GM23248 (cell line): ENCODE data around the gene CHPT1. TPM values are rescaled to one million over a fixed set of nuclear protein-coding genes. Genes with fewer than 3 reads are reported as not detected.

Experiments used
- DNase-seq: peaks from one replicate; pipeline ENCODE4 v3.0.0-alpha.2; 2015
- H2AFZ ChIP-seq: fragments of 200-600 bp; sonication (generic); 2 replicates; pipeline ENCODE4 v1.6.1; 2016; ENCODE audit warnings: antibody characterized with exemption
- H3F3A ChIP-seq: fragments of 200-600 bp; sonication (generic); 2 replicates; pipeline ENCODE4 v1.6.1; 2016; ENCODE audit warnings: mild to moderate bottlenecking, antibody characterized with exemption, mixed run types; ENCODE audit not compliant: insufficient read depth
- H3K27ac ChIP-seq: fragments of 200-600 bp; sonication (generic); 2 replicates; pipeline ENCODE4 v1.5.1; 2016; ENCODE audit warnings: mild to moderate bottlenecking
- H3K27me3 ChIP-seq: fragments of 200-600 bp; sonication (generic); replicated peaks from 2 replicates; pipeline ENCODE4 v1.6.1; 2016; ENCODE audit warnings: mild to moderate bottlenecking; ENCODE audit not compliant: insufficient read depth
- H3K36me3 ChIP-seq: fragments of 200-600 bp; sonication (generic); 2 replicates; pipeline ENCODE4 v1.6.1; 2016; ENCODE audit warnings: low read depth, mild to moderate bottlenecking
- H3K4me1 ChIP-seq: fragments of 200-600 bp; sonication (generic); 2 replicates; pipeline ENCODE4 v1.6.1; 2016; ENCODE audit warnings: mild to moderate bottlenecking; ENCODE audit not compliant: insufficient read depth
- H3K4me2 ChIP-seq: fragments of 200-600 bp; sonication (generic); one replicate; pipeline ENCODE4 v1.6.1; 2016; ENCODE audit warnings: mild to moderate bottlenecking; ENCODE audit not compliant: unreplicated experiment
- H3K4me3 ChIP-seq: fragments of 200-600 bp; sonication (generic); 2 replicates; pipeline ENCODE4 v1.5.1; 2016; ENCODE audit warnings: mild to moderate bottlenecking
- H3K79me2 ChIP-seq: fragments of 200-600 bp; sonication (generic); 2 replicates; pipeline ENCODE4 v1.6.1; 2016; ENCODE audit warnings: mild to moderate bottlenecking; ENCODE audit not compliant: insufficient read depth
- H3K9ac ChIP-seq: fragments of 200-600 bp; sonication (generic); 2 replicates; pipeline ENCODE4 v1.6.1; 2016; ENCODE audit warnings: mild to moderate bottlenecking
- H3K9me2 ChIP-seq: fragments of 200-600 bp; sonication (generic); 2 replicates; pipeline ENCODE4 v1.6.1; 2016; ENCODE audit warnings: mixed run types, mild to moderate bottlenecking, moderate library complexity; ENCODE audit not compliant: insufficient read depth
- H3K9me3 ChIP-seq: fragments of 200-600 bp; sonication (generic); one replicate; pipeline ENCODE4 v1.6.1; 2017; ENCODE audit warnings: low read depth
- H4K20me1 ChIP-seq: fragments of 200-600 bp; sonication (generic); 2 replicates; pipeline ENCODE4 v1.6.0; 2016; ENCODE audit not compliant: insufficient read depth
- EZH2 ChIP-seq: fragments of 200-600 bp; sonication (generic); IDR thresholded peaks from 2 replicates; pipeline ENCODE4 v1.6.1; 2018; ENCODE audit warnings: antibody characterized with exemption, mild to moderate bottlenecking; ENCODE audit not compliant: insufficient read depth, poor library complexity, severe bottlenecking
- EZH2phosphoT487 ChIP-seq: fragments of 200-600 bp; sonication (generic); IDR thresholded peaks from 2 replicates; pipeline ENCODE4 v1.6.1; 2018; ENCODE audit warnings: antibody characterized with exemption, moderate library complexity, mild to moderate bottlenecking, low read depth; ENCODE audit not compliant: insufficient read depth
- WGBS, 2 experiments: methylation state at CpG; one replicate each; pipeline ENCODE4 v1.1.6; 2015 to 2017; ENCODE audit warnings: low lambda C conversion rate in 2 of 2, low coverage in 1 of 2; ENCODE audit errors: missing lambda C conversion rate in 2 of 2; 5-methylcytosine and 5-hydroxymethylcytosine counted together
- in situ Hi-C: fragments of 300-500 bp; cut with MboI; formaldehyde crosslinking; loops from 2 replicates; pipeline ENCODE4 v1.15.0; 2020
- polyA plus RNA-seq: library from polyadenylated mRNA; unstranded; fragments of >200 nt; fragmentation: Nextera tagmentation; extraction: Ambion mirVana; gene quantifications from 2 replicates; pipeline ENCODE4 v1.2.1, GENCODE V29; 2016
- total RNA-seq: library from RNA; depleted of rRNA; stranded (reverse); fragments of >200 nt; shearing (Covaris generic); gene quantifications from 2 replicates; pipeline ENCODE4 v1.2.3, GENCODE V29; 2014

Gene CHPT1
- total and polyA plus RNA-seq, 2 experiments from 2014 or later: 32.6 to 35.4 TPM

DNA sequence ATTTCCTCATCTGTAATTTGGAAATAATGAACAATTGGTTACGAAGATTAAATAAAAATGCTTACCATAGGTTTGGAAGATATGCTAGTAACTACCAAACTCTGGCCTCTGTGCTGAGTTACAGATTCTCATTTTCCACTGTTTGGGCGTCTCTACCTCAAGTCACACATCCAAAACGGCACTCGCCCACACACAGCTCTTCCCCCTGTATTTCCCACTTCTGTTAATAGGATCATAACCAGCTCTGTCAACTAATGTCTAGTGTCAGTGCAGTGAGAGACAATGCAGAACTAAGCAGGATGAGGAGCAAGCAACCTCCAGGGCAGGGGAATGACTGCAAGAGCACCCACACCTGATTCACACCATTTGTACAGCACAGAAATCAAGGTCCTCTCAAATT is 52.7 kb downstream of the CHPT1 start:
- Histone ChIP-seq H3K4me2 (no peak overlapping the region), H3K4me1 (no peaks in the 10 kb centered on the region), H3K79me2 (no peaks in the 10 kb centered on the region), H3K27me3 (no peaks in the 10 kb centered on the region), H3F3A (no peaks in the 10 kb centered on the region), H3K4me3 (no peak overlapping the region), H3K27ac (no peak overlapping the region), H3K36me3 (peaks cover 40% of the 10 kb centered on the region; the same call in 1 of the 2 replicates), H2AFZ (no peak overlapping the region), H3K9me3 (no peaks in the 10 kb centered on the region), H4K20me1 (no peaks in the 10 kb centered on the region), H3K9ac (no peak overlapping the region), H3K9me2 (no peaks in the 10 kb centered on the region)
- 80 to 92% methylated on average over 4 of the region's 4 CpGs for WGBS, 2 experiments
- TF ChIP-seq EZH2 (no peak), EZH2phosphoT487 (no peak)
- no peak for DNase-seq
- in situ Hi-C loops: no loop called here

DNA sequence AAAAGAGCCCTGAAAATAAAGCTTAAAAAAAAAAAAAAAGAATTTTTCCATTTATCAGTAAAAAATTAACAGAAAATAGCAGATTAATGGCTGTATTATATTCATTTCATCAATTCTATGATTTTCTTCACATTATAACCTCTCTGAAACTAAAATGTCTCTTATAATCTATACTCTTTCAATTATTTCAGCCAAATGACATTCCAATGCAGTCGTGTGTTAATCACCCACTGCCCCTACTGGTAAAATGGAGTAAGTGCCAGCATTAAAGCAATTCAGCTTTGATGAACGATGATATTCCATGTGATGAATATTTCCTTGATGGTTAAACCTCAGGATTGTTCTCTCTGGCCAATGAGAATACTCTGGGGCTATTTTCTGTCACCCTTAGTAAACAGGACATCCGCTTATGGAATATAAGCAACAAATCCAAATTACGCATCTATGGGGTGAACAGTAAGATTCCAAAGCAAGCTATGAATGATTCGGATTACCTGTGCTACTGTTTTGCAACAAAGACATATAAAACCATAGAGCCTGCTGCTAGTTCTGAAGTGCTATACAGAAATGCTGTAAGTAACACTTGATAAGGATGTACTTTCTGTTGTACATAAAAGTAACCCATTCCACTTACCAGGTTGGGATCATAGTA is 62.1 kb downstream of the CHPT1 start:
- DNase-seq: peak; percentile 66
- in situ Hi-C loops: no loop called here
- Histone ChIP-seq H3K9ac (no peak overlapping the region), H3K4me3 (no peak overlapping the region), H3K9me3 (no peaks in the 10 kb centered on the region), H3K79me2 (no peaks in the 10 kb centered on the region), H3F3A (no peaks in the 10 kb centered on the region), H3K36me3 (peaks cover 38% of the 10 kb centered on the region), H3K4me1 (no peaks in the 10 kb centered on the region), H3K27me3 (no peaks in the 10 kb centered on the region), H3K9me2 (no peaks in the 10 kb centered on the region; the same call in 1 of the 2 replicates), H4K20me1 (0 out of 2 replicates have a peak, but pooled peaks cover 2% of the 10 kb centered on the region), H3K4me2 (no peak overlapping the region), H2AFZ (no peak overlapping the region), H3K27ac (no peak overlapping the region)
- TF ChIP-seq EZH2phosphoT487: no peak
- no peak for TF ChIP-seq EZH2
- WGBS, 2 experiments: 62 to 68% methylated on average over 5 of the region's 5 CpGs

DNA sequence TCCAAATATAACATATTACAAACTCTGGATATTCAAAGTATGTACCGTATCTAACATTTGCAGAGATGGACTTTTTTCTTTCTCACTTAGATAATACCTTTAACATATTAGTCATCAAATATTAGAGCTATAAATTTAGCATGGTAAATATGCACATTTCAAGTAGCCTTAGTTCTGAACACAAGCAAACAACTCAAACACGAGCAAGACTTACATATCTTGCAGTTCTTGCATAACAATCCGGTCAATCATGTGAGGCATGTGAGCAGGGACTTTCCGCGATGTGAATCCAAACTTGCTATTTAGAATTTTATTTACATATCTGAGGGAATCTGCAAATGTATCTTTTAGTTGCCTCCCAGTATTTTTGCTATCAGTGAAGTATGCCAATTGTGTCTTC is 63.9 kb downstream of the CHPT1 start:
- Histone ChIP-seq H3K4me1 (no peaks in the 10 kb centered on the region), H4K20me1 (no peaks in the 10 kb centered on the region), H3K36me3 (peaks cover 31% of the 10 kb centered on the region), H3F3A (no peaks in the 10 kb centered on the region), H3K9ac (no peak overlapping the region), H3K9me3 (no peaks in the 10 kb centered on the region), H3K9me2 (no peaks in the 10 kb centered on the region), H3K27ac (no peak overlapping the region), H3K27me3 (no peaks in the 10 kb centered on the region), H2AFZ (no peak overlapping the region), H3K79me2 (no peaks in the 10 kb centered on the region), H3K4me2 (no peak overlapping the region), H3K4me3 (no peak overlapping the region)
- in situ Hi-C loops: no loop called here
- TF ChIP-seq EZH2phosphoT487: no peak
- TF ChIP-seq EZH2: no peak
- 92 to 97% methylated on average over 5 of the region's 5 CpGs for WGBS, 2 experiments
- DNase-seq: no peak

DNA sequence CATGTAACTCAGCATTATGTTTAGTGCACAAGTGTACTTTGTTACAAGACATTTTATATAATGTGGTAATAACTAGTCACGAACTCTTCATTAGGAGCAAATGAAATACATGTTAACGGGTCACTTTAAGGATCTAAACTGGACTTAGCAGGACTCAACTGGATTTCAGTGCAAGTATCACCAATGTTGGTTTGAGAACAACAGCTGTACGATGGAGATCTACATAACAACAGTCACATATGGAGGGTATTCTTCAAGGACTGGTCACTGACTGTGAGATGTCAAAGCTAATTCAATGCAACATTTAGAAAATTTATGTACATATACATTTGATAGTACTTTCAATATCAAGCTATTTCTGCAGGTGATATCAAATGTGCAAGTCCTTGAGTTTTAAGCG is 64.3 kb downstream of the CHPT1 start:
- H3K79me2 ChIP-seq: no peaks in the 10 kb centered on the region
- H3F3A ChIP-seq: no peaks in the 10 kb centered on the region
- H3K36me3 ChIP-seq: peaks cover 29% of the 10 kb centered on the region
- H3K9me3 ChIP-seq: no peaks in the 10 kb centered on the region
- H3K27ac ChIP-seq: no peak overlapping the region
- no peak overlapping the region for H3K4me3 ChIP-seq
- no peak for DNase-seq
- in situ Hi-C loops: no loop called here
- no peak for TF ChIP-seq EZH2phosphoT487
- no peak for TF ChIP-seq EZH2
- no peaks in the 10 kb centered on the region for H3K9me2 ChIP-seq
- H3K27me3 ChIP-seq: no peaks in the 10 kb centered on the region
- H3K4me2 ChIP-seq: no peak overlapping the region
- H3K4me1 ChIP-seq: no peaks in the 10 kb centered on the region
- no peaks in the 10 kb centered on the region for H4K20me1 ChIP-seq
- H2AFZ ChIP-seq: no peak overlapping the region
- 94 to 98% methylated on average over 4 of the region's 4 CpGs for WGBS, 2 experiments
- H3K9ac ChIP-seq: no peak overlapping the region

DNA sequence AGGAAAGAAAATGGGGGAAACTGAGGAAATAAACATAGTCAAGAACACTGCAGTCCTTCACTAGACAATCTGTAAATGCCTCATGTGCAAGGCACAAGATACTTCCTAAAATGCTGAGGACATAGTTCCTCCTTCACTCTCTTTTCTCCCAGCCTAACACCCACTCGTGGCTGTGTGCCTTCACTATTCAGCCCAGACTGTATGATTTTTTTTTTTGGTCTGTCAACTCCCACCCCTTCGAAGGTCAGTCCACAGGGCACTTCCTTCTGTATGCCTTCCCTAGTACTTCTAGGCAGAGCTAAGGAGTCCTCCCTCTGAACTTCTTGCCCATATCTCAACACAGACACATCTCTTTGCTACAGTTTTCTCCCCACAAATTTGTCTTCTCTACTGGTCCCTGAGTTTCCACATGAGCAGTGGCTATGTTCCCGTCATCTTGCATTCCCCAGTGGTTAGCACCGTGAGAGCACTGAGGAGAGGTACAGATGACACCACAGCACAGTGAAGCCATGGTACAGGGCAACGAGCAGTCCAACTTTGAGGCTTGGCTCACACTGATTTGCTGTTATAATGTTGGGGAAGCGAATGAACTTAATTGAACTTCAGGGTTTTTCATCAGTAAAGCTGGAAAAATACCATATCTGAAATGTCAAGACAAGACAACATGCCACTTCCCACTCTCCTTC is 65.9 kb downstream of the CHPT1 start:
- Histone ChIP-seq H3K9me2 (no peaks in the 10 kb centered on the region), H3K9me3 (no peaks in the 10 kb centered on the region), H3K27ac (no peak overlapping the region), H2AFZ (no peak overlapping the region), H3K27me3 (no peaks in the 10 kb centered on the region), H3K79me2 (no peaks in the 10 kb centered on the region), H3F3A (no peaks in the 10 kb centered on the region), H3K4me1 (no peaks in the 10 kb centered on the region), H3K4me2 (no peak overlapping the region), H4K20me1 (no peaks in the 10 kb centered on the region), H3K9ac (no peak overlapping the region), H3K36me3 (peaks cover 28% of the 10 kb centered on the region; the same call in 1 of the 2 replicates), H3K4me3 (no peak overlapping the region)
- DNase-seq: no peak
- 56 to 68% methylated on average over 5 to 6 of the region's 6 CpGs for WGBS, 2 experiments
- in situ Hi-C loops: no loop called here
- no peak for TF ChIP-seq EZH2phosphoT487
- no peak for TF ChIP-seq EZH2
